ENCODE measurements around the gene MIER2.

GRCh38 chr19:292281-292884 lies 52.2 kb downstream of the MIER2 start:
- TF ChIP-seq, protein P1, sequence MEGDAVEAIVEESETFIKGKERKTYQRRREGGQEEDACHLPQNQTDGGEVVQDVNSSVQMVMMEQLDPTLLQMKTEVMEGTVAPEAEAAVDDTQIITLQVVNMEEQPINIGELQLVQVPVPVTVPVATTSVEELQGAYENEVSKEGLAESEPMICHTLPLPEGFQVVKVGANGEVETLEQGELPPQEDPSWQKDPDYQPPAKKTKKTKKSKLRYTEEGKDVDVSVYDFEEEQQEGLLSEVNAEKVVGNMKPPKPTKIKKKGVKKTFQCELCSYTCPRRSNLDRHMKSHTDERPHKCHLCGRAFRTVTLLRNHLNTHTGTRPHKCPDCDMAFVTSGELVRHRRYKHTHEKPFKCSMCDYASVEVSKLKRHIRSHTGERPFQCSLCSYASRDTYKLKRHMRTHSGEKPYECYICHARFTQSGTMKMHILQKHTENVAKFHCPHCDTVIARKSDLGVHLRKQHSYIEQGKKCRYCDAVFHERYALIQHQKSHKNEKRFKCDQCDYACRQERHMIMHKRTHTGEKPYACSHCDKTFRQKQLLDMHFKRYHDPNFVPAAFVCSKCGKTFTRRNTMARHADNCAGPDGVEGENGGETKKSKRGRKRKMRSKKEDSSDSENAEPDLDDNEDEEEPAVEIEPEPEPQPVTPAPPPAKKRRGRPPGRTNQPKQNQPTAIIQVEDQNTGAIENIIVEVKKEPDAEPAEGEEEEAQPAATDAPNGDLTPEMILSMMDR (IDR thresholded peaks at IDR 0.05; ENCODE audit: low read depth, low read length, missing input control) = no peak
- TF ChIP-seq REST (IDR thresholded peaks at IDR 0.05) (no peak), HNF4A (conservative IDR thresholded peaks at IDR 0.05) (no peak), FOXA1 (IDR thresholded peaks at IDR 0.05) (no peak), JUND (IDR thresholded peaks at IDR 0.05) (no peak), TAF1 (conservative IDR thresholded peaks at IDR 0.05) (no peak), HNF4G (IDR thresholded peaks at IDR 0.05) (no peak), SP1 (IDR thresholded peaks at IDR 0.05) (no peak), RAD21 (IDR thresholded peaks at IDR 0.05) (no peak)
- TF ChIP-seq, protein P2, sequence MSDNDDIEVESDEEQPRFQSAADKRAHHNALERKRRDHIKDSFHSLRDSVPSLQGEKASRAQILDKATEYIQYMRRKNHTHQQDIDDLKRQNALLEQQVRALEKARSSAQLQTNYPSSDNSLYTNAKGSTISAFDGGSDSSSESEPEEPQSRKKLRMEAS (IDR thresholded peaks at IDR 0.05) = no peak

Data from liver (tissue), 3 donors.